ENCODE data around the gene TBC1D12.

The TBC1D12 gene

GRCh38 chr10:94407668-94408067 is 5.3 kb downstream of the TBC1D12 start:
- no peak for DNase-seq (ENCODE audit: low read depth)

- no peak for DNase-seq (ENCODE audit: low read depth)
These were observed 6.8 kb downstream of the TBC1D12 start for GRCh38 chr10:94409021-94409657.

GRCh38 chr10:94411304-94411703 is 9.0 kb downstream of the TBC1D12 start:
- DNase-seq (ENCODE audit: low read depth): no peak

GRCh38 chr10:94412449-94412848 is 10.1 kb downstream of the TBC1D12 start:
- DNase-seq (ENCODE audit: low read depth): no peak

- no peak for DNase-seq (ENCODE audit: low read depth)
These were observed 11.0 kb downstream of the TBC1D12 start for GRCh38 chr10:94413361-94413760.

GRCh38 chr10:94416896-94417295 is 14.6 kb downstream of the TBC1D12 start:
- no peak for DNase-seq (ENCODE audit: low read depth)

- DNase-seq (ENCODE audit: low read depth): no peak
These were observed 15.0 kb downstream of the TBC1D12 start for GRCh38 chr10:94417321-94417720.

- no peak for DNase-seq (ENCODE audit: low read depth)
These were observed 18.2 kb downstream of the TBC1D12 start for GRCh38 chr10:94420516-94420915.

- no peak for DNase-seq (ENCODE audit: low read depth)
These were observed 18.7 kb downstream of the TBC1D12 start for GRCh38 chr10:94420998-94421528.

GRCh38 chr10:94423627-94424026 is 21.3 kb downstream of the TBC1D12 start:
- no peak for DNase-seq (ENCODE audit: low read depth)

- DNase-seq (ENCODE audit: low read depth): no peak
These were observed 22.5 kb downstream of the TBC1D12 start for GRCh38 chr10:94424714-94425337.

- DNase-seq (ENCODE audit: low read depth): no peak
These were observed 23.6 kb downstream of the TBC1D12 start for GRCh38 chr10:94425942-94426341.

GRCh38 chr10:94427166-94427565 is 24.8 kb downstream of the TBC1D12 start:
- no peak for DNase-seq (ENCODE audit: low read depth)

GRCh38 chr10:94428766-94429707 is 26.7 kb downstream of the TBC1D12 start:
- no peak for DNase-seq (ENCODE audit: low read depth)

GRCh38 chr10:94430701-94431100 is 28.4 kb downstream of the TBC1D12 start:
- DNase-seq (ENCODE audit: low read depth): no peak

GRCh38 chr10:94432443-94432842 is 30.1 kb downstream of the TBC1D12 start:
- DNase-seq (ENCODE audit: low read depth): no peak

- no peak for DNase-seq (ENCODE audit: low read depth)
These were observed 37.0 kb downstream of the TBC1D12 start for GRCh38 chr10:94439275-94439861.

GRCh38 chr10:94440096-94440495 is 37.8 kb downstream of the TBC1D12 start:
- DNase-seq (ENCODE audit: low read depth): no peak

- no peak for DNase-seq (ENCODE audit: low read depth)
These were observed 40.7 kb downstream of the TBC1D12 start for GRCh38 chr10:94443047-94443446.

- DNase-seq (ENCODE audit: low read depth): no peak
These were observed 41.2 kb downstream of the TBC1D12 start for GRCh38 chr10:94443549-94443948.

GRCh38 chr10:94450782-94451181 is 48.4 kb downstream of the TBC1D12 start:
- DNase-seq (ENCODE audit: low read depth): no peak

GRCh38 chr10:94451883-94452519 is 49.7 kb downstream of the TBC1D12 start:
- no peak for DNase-seq (ENCODE audit: low read depth)

All from activated T-helper 9 cell treated with anti-CD3 and anti-CD28 coated beads, Interleukin-2, amount 50 U/mL, for 16 hours (primary cell).